ENCODE measurements around the gene LCP1.
A peak's percentile ranks its signal among the peaks of the same experiment; 100 is the strongest.
"Not testable (repeated sequence)": the region's sequence is repeated elsewhere in the genome, so short reads cannot be mapped to it uniquely, and the experiment has no call there.

The LCP1 gene

GRCh38 chr13:46181840-46182490 lies at the start of gene LCP1:
Gene LCP1, minus strand, starts transcription at chr13:46182177. Its CDS starts 22,515 bp downstream, at chr13:46159662.
- DNase-seq (ENCODE audit: low read depth in 2 of 2): peak; percentile 62 to 76

GRCh38 chr13:46229251-46229650 lies 47.3 kb upstream of the LCP1 start:
- no peak for DNase-seq (ENCODE audit: low read depth in 2 of 2)

- not testable (repeated sequence) for DNase-seq (ENCODE audit: low read depth in 2 of 2)
These were observed 38.3 kb upstream of the LCP1 start for GRCh38 chr13:46220234-46220633.

- DNase-seq (ENCODE audit: low read depth in 2 of 2): not testable (repeated sequence)
These were observed 32.8 kb upstream of the LCP1 start for GRCh38 chr13:46214741-46215140.

- no peak for DNase-seq (ENCODE audit: low read depth in 2 of 2)
These were observed 31.3 kb upstream of the LCP1 start for GRCh38 chr13:46213242-46213641.

GRCh38 chr13:46211483-46212351 lies 29.7 kb upstream of the LCP1 start, which contains the start of gene LRRC63:
Gene LRRC63, plus strand, starts transcription at chr13:46211928. Its CDS starts 1,107 bp downstream, at chr13:46213035.
- DNase-seq (ENCODE audit: low read depth in 2 of 2): peak; percentile 63 to 80

GRCh38 chr13:46211116-46211482 lies 29.1 kb upstream of the LCP1 start:
- peak in 1 of 2 donors; percentile 21 for DNase-seq (ENCODE audit: low read depth in 2 of 2)

- DNase-seq (ENCODE audit: low read depth in 2 of 2): no peak
These were observed 28.5 kb upstream of the LCP1 start for GRCh38 chr13:46210362-46211083.

GRCh38 chr13:46207828-46208227 lies 25.9 kb upstream of the LCP1 start:
- DNase-seq (ENCODE audit: low read depth in 2 of 2): no peak

- no peak for DNase-seq (ENCODE audit: low read depth in 2 of 2)
These were observed 24.2 kb upstream of the LCP1 start for GRCh38 chr13:46206143-46206542.

- DNase-seq (ENCODE audit: low read depth in 2 of 2): no peak
These were observed 21.0 kb upstream of the LCP1 start for GRCh38 chr13:46202966-46203365.

GRCh38 chr13:46202188-46202795 lies 20.3 kb upstream of the LCP1 start:
- DNase-seq (ENCODE audit: low read depth in 2 of 2): no peak

- no peak for DNase-seq (ENCODE audit: low read depth in 2 of 2)
These were observed 16.8 kb upstream of the LCP1 start for GRCh38 chr13:46198696-46199193.

GRCh38 chr13:46197299-46198048 lies 15.5 kb upstream of the LCP1 start:
- DNase-seq (ENCODE audit: low read depth in 2 of 2): no peak

GRCh38 chr13:46195016-46195415 lies 13.0 kb upstream of the LCP1 start:
- no peak for DNase-seq (ENCODE audit: low read depth in 2 of 2)

- no peak for DNase-seq (ENCODE audit: low read depth in 2 of 2)
These were observed 10.4 kb upstream of the LCP1 start for GRCh38 chr13:46192412-46192811.

GRCh38 chr13:46185634-46186033 lies 3.7 kb upstream of the LCP1 start:
- no peak for DNase-seq (ENCODE audit: low read depth in 2 of 2)

- peak; percentile 61 to 66 for DNase-seq (ENCODE audit: low read depth in 2 of 2)
These were observed 2.3 kb upstream of the LCP1 start for GRCh38 chr13:46184277-46184699.

- no peak for DNase-seq (ENCODE audit: low read depth in 2 of 2)
These were observed 1.3 kb upstream of the LCP1 start for GRCh38 chr13:46183018-46183946.

GRCh38 chr13:46182491-46182877 lies 507 bp upstream of the LCP1 start:
- DNase-seq (ENCODE audit: low read depth in 2 of 2): no peak
